ENCODE data around the gene KCNF1. TPM values are rescaled to one million over a fixed set of nuclear protein-coding genes. Genes with fewer than 3 reads are reported as not detected.

Gene KCNF1
- total and polyA plus RNA-seq, 4 experiments from 2014 or later = not detected

DNA sequence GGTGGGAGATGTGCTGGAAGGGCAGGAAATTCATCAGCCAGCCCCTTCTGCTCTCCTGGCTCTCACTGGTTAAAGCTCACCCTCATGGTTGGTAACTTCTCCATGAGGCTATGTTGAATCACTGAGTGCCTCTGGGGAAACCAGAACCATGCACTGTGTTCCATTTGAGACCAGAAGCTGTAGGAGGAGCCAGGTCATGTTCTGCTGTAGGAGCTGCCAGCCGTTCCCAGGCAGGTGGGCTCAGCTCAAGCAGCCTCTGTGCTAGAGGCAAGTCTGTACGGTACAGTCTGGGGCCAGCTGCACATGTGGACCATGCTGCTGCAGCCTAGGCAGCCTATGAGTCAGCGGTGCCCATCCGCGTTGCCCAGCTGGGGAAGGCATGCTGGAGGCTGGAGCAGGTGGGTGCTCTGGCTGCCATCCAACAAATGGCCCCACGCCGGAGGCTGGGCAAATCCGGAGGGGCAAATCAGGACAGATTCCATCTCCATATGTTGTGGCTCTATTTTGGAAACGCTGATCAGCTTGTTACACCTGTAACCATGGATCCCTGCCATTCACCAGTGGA lies 22.0 kb upstream of the KCNF1 start:
- Histone ChIP-seq H3K4me1 (ENCODE audit: insufficient read depth, low read length) (no peaks in the 10 kb centered on the region), H3K27me3 (ENCODE audit: insufficient read depth, low read length) (no peaks in the 10 kb centered on the region), H3K27ac (ENCODE audit: low read depth, low read length) (no peak overlapping the region), H3K4me3 (ENCODE audit: low read length in 2 of 2) (no peak overlapping the region), H3K36me3 (ENCODE audit: insufficient read depth, low read length) (no peaks in the 10 kb centered on the region), H3K9me3 (ENCODE audit: control insufficient read depth in 1 of 2, low read length in 2 of 2) (no peaks in the 10 kb centered on the region)
- ChIA-PET CTCF (ENCODE audit: partially characterized antibody) (no interaction called here), POLR2A (ENCODE audit: partially characterized antibody) (no interaction called here)
- Mint-ChIP-seq H3K27ac (no peak overlapping the region), H3K4me1 (peaks cover 0 to 7% (median 0%) of the 10 kb centered on the region in 4 donors), H3K9me3 (peaks cover 0 to 2% (median 0%) of the 10 kb centered on the region in 8 donors), H3K36me3 (no peaks in the 10 kb centered on the region), H3K27me3 (peaks cover 5 to 21% of the 10 kb centered on the region in 2 donors), H3K4me3 (no peak overlapping the region)
- intact Hi-C loops (cut with micrococcal nuclease) = no loop called here
- no peak for DNase-seq

DNA sequence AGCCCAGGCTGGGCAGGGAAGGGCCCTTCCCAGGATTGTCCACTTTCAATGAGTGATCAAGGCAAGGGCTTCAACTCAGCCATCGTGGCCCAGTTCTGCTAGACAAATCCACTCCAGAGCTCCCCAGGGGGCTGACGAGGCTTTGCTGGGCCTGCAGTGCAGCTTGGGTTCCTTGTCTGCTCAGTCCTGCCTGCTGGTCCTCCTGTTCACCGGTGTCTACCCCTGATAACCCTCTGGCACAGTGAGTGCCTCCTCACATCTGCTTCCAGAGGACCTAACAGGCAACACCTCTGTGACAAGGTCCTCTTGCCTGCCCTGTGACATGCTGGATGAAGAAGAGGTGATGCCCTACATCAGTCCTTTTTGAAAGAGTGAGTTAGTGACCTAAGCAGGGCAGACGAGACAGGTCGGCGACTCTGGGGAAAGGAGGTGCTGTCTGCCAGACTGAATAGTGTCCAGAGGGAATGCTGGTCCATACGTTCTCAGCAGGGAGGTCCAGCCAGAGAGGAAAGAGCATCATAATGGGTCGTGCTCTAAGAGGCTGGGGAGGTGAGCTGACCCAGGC lies 20.9 kb upstream of the KCNF1 start:
- Histone ChIP-seq H3K36me3 (ENCODE audit: insufficient read depth, low read length) (no peaks in the 10 kb centered on the region), H3K27me3 (ENCODE audit: insufficient read depth, low read length) (no peaks in the 10 kb centered on the region), H3K4me3 (ENCODE audit: low read length in 2 of 2) (no peak overlapping the region), H3K4me1 (ENCODE audit: insufficient read depth, low read length) (no peaks in the 10 kb centered on the region), H3K9me3 (ENCODE audit: control insufficient read depth in 1 of 2, low read length in 2 of 2) (no peaks in the 10 kb centered on the region), H3K27ac (ENCODE audit: low read depth, low read length) (no peak overlapping the region)
- no peak overlapping the region for H3K4me3 Mint-ChIP-seq
- H3K27ac Mint-ChIP-seq = no peak overlapping the region
- peaks cover 0 to 2% (median 0%) of the 10 kb centered on the region in 8 donors for H3K9me3 Mint-ChIP-seq
- H3K27me3 Mint-ChIP-seq = peaks cover 8 to 25% of the 10 kb centered on the region in 2 donors
- intact Hi-C loops (cut with micrococcal nuclease) = no loop called here
- DNase-seq = no peak
- ChIA-PET CTCF (ENCODE audit: partially characterized antibody) (interaction anchor here (1.3 kb wide), 1 partner anchor 55 kb away, joined by 3 read pairs; no protein-coding TSS in a partner anchor), POLR2A (ENCODE audit: partially characterized antibody) (no interaction called here)
- H3K36me3 Mint-ChIP-seq = no peaks in the 10 kb centered on the region
- H3K4me1 Mint-ChIP-seq = no peaks in the 10 kb centered on the region

DNA sequence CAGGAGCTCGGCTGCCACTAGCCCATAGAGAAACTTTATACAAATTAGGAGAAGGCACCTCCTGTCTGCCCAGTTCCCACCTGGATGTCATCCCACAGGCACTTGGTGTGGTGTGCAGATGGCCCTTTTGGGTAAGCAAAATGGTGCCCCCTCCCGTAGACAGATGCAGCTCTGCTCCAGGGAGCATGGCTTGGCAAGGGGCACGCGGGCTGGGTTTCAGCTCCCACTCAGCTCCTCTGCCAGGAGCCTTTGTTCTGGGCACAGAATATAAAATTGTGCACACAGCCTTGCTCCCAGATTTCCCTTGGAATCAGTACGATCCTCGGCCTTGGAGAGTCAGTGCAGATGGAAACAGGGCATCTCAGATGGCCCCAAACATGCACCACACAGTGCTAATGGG lies 20.3 kb upstream of the KCNF1 start:
- Mint-ChIP-seq H3K9me3 (peaks cover 0 to 2% (median 0%) of the 10 kb centered on the region in 8 donors), H3K27ac (no peak overlapping the region), H3K4me1 (no peaks in the 10 kb centered on the region), H3K36me3 (no peaks in the 10 kb centered on the region), H3K27me3 (peaks cover 11 to 29% of the 10 kb centered on the region in 2 donors), H3K4me3 (no peak overlapping the region)
- no peak for DNase-seq
- POLR2A ChIA-PET (ENCODE audit: partially characterized antibody) = no interaction called here
- Histone ChIP-seq H3K4me3 (ENCODE audit: low read length in 2 of 2) (no peak overlapping the region), H3K4me1 (ENCODE audit: insufficient read depth, low read length) (no peaks in the 10 kb centered on the region), H3K36me3 (ENCODE audit: insufficient read depth, low read length) (no peaks in the 10 kb centered on the region), H3K27ac (ENCODE audit: low read depth, low read length) (no peak overlapping the region), H3K9me3 (ENCODE audit: control insufficient read depth in 1 of 2, low read length in 2 of 2) (no peaks in the 10 kb centered on the region), H3K27me3 (ENCODE audit: insufficient read depth, low read length) (no peaks in the 10 kb centered on the region)
- CTCF ChIA-PET (ENCODE audit: partially characterized antibody) = interaction anchor here (1.3 kb wide), 1 partner anchor 56 kb away, joined by 3 read pairs; no protein-coding TSS in a partner anchor
- intact Hi-C loops (cut with micrococcal nuclease) = no loop called here

DNA sequence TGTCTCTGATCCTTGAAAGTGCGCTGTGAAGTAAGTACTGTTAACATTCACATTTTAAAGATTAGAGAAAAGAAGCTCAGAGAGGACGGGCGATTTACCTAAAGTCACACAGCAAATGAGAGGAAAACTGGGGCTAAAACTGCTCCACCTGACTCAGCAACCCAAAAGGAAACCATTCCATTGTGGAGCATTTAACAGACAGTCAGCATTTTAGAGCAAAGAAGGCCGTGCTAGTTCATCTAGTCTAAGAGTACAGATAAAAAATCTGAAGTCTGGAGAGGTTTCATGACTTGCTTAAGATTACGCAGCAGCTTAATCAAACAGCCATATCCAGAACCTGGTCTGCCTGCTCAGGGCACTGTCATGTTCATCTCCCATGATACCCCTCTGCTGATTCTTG lies 19.9 kb upstream of the KCNF1 start:
- Mint-ChIP-seq H3K4me3 (no peak overlapping the region), H3K36me3 (no peaks in the 10 kb centered on the region), H3K9me3 (peaks cover 0 to 2% (median 0%) of the 10 kb centered on the region in 8 donors), H3K27me3 (peaks cover 11 to 29% of the 10 kb centered on the region in 2 donors), H3K27ac (peak overlapping the region in 1 of 7 donors; percentile 26), H3K4me1 (no peaks in the 10 kb centered on the region)
- no peaks in the 10 kb centered on the region for H3K9me3 ChIP-seq (ENCODE audit: control insufficient read depth in 1 of 2, low read length in 2 of 2)
- H3K4me3 ChIP-seq (ENCODE audit: low read length in 2 of 2) = no peak overlapping the region
- no peaks in the 10 kb centered on the region for H3K4me1 ChIP-seq (ENCODE audit: insufficient read depth, low read length)
- no peak for DNase-seq
- ChIA-PET POLR2A (ENCODE audit: partially characterized antibody) (no interaction called here), CTCF (ENCODE audit: partially characterized antibody) (interaction anchor here (1.3 kb wide), 1 partner anchor 56 kb away, joined by 3 read pairs; no protein-coding TSS in a partner anchor)
- no peaks in the 10 kb centered on the region for H3K36me3 ChIP-seq (ENCODE audit: insufficient read depth, low read length)
- H3K27ac ChIP-seq (ENCODE audit: low read depth, low read length) = no peak overlapping the region
- intact Hi-C loops (cut with micrococcal nuclease) = no loop called here
- no peaks in the 10 kb centered on the region for H3K27me3 ChIP-seq (ENCODE audit: insufficient read depth, low read length)

DNA sequence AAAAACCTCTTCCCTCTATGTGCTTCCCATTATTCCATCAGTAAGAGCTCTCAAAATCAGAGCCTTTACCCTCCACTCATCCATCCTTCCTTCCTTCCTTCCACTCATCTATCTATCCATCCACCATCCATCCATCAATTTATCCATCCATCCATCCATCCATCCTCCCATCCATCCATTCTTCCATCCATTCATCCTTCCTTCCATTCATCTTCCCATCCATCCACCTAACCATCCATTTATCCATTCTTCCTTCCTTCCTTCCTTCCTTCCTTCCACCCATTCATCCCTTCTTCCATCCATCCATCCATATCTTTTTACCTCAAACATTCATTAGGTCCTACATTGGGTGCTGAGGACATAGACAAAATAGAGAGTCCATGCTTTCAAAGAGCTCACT lies 19.4 kb upstream of the KCNF1 start:
- Mint-ChIP-seq H3K27me3 (peaks cover 11 to 31% of the 10 kb centered on the region in 2 donors), H3K4me1 (no peaks in the 10 kb centered on the region), H3K4me3 (no peak overlapping the region), H3K9me3 (peaks cover 0 to 2% (median 0%) of the 10 kb centered on the region in 8 donors), H3K27ac (peak overlapping the region in 1 of 7 donors; percentile 36), H3K36me3 (no peaks in the 10 kb centered on the region)
- Histone ChIP-seq H3K4me3 (ENCODE audit: low read length in 2 of 2) (no peak overlapping the region), H3K36me3 (ENCODE audit: insufficient read depth, low read length) (no peaks in the 10 kb centered on the region), H3K4me1 (ENCODE audit: insufficient read depth, low read length) (no peaks in the 10 kb centered on the region), H3K9me3 (ENCODE audit: control insufficient read depth in 1 of 2, low read length in 2 of 2) (no peaks in the 10 kb centered on the region), H3K27me3 (ENCODE audit: insufficient read depth, low read length) (no peaks in the 10 kb centered on the region), H3K27ac (ENCODE audit: low read depth, low read length) (no peak overlapping the region)
- POLR2A ChIA-PET (ENCODE audit: partially characterized antibody) = no interaction called here
- CTCF ChIA-PET (ENCODE audit: partially characterized antibody) = no interaction called here
- intact Hi-C loops (cut with micrococcal nuclease) = no loop called here
- no peak for DNase-seq

DNA sequence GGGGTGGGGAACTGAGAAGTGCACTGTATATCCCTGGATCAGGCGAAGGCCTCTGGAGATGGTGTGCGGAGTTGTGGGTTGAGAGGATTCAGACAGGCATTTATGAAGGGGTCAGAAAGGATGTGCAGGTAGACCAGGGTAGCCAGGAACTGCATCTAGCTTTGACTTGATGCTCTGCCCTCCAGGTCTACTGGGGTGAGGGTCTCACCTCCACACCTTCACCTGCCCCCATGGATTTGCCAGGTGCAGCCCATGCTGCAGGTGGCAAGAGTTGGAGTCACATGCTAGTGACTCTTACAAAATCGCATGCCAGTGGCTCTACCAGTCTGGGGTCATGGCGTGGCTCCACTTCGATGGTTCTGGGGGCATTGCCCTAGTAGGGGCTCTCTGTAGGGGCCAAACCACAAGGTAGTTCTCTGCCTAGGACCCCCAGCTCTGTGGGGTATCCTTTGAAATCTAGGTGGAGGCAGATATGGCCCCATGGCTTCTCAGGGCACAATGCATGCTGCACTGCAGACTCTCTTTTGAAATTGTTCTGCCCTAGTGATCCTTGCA lies 18.9 kb upstream of the KCNF1 start:
- Histone ChIP-seq H3K4me3 (ENCODE audit: low read length in 2 of 2) (no peak overlapping the region), H3K9me3 (ENCODE audit: control insufficient read depth in 1 of 2, low read length in 2 of 2) (no peaks in the 10 kb centered on the region), H3K27me3 (ENCODE audit: insufficient read depth, low read length) (no peaks in the 10 kb centered on the region), H3K36me3 (ENCODE audit: insufficient read depth, low read length) (no peaks in the 10 kb centered on the region), H3K4me1 (ENCODE audit: insufficient read depth, low read length) (no peaks in the 10 kb centered on the region), H3K27ac (ENCODE audit: low read depth, low read length) (no peak overlapping the region)
- intact Hi-C loops (cut with micrococcal nuclease) = no loop called here
- peaks cover 11 to 32% of the 10 kb centered on the region in 2 donors for H3K27me3 Mint-ChIP-seq
- peaks cover 0 to 2% (median 0%) of the 10 kb centered on the region in 8 donors for H3K9me3 Mint-ChIP-seq
- H3K27ac Mint-ChIP-seq = no peak overlapping the region
- no peak overlapping the region for H3K4me3 Mint-ChIP-seq
- DNase-seq = no peak
- ChIA-PET POLR2A (ENCODE audit: partially characterized antibody) (no interaction called here), CTCF (ENCODE audit: partially characterized antibody) (no interaction called here)
- H3K36me3 Mint-ChIP-seq = no peaks in the 10 kb centered on the region
- H3K4me1 Mint-ChIP-seq = no peaks in the 10 kb centered on the region

DNA sequence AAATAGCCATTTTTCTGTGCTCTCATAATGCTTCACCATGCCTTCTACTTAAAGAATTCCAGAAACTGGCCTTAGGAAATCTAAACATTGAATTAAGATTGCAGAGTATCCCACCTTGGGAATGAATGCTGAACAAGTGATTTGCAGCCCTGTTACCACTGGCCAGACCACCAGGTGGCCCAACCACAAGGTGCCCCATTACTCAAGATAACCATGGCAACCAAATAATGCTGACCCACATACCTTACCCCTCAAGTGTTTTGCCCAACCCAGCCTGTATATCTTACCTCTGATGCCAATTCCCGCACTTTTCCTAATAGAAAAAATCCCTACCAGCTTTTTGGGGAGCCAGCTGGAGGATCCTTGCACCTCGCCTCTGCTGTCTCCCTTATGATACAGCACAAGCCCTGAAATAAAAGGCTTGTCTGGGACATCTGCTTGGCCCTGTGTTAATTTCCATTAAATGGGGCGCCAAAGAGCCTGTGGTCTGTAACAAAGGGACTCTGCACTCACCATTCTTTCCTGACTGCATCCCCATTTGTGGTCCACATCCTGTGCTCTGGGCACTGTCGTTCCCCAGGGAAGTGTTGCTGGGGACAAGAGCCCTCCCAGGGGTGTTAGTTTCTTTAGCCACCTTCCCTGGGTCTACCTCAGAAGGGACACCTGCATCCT lies 17.3 kb upstream of the KCNF1 start:
- H3K4me3 ChIP-seq (ENCODE audit: low read length in 2 of 2) = no peak overlapping the region
- DNase-seq = no peak
- POLR2A ChIA-PET (ENCODE audit: partially characterized antibody) = no interaction called here
- H3K36me3 ChIP-seq (ENCODE audit: insufficient read depth, low read length) = no peaks in the 10 kb centered on the region
- Mint-ChIP-seq H3K27ac (no peak overlapping the region), H3K4me1 (no peaks in the 10 kb centered on the region), H3K4me3 (no peak overlapping the region), H3K9me3 (peaks cover 0 to 2% (median 0%) of the 10 kb centered on the region in 8 donors), H3K27me3 (peaks cover 11 to 24% of the 10 kb centered on the region in 2 donors), H3K36me3 (no peaks in the 10 kb centered on the region)
- H3K4me1 ChIP-seq (ENCODE audit: insufficient read depth, low read length) = no peaks in the 10 kb centered on the region
- CTCF ChIA-PET (ENCODE audit: partially characterized antibody) = no interaction called here
- intact Hi-C loops (cut with micrococcal nuclease) = no loop called here
- H3K9me3 ChIP-seq (ENCODE audit: control insufficient read depth in 1 of 2, low read length in 2 of 2) = no peaks in the 10 kb centered on the region
- no peaks in the 10 kb centered on the region for H3K27me3 ChIP-seq (ENCODE audit: insufficient read depth, low read length)
- no peak overlapping the region for H3K27ac ChIP-seq (ENCODE audit: low read depth, low read length)

Data from CD4-positive, alpha-beta memory T cell (primary cell).